ENCODE results near the gene ATG13.
"Not testable (repeated sequence)": the region's sequence is repeated elsewhere in the genome, so short reads cannot be mapped to it uniquely, and the experiment has no call there.

DNA sequence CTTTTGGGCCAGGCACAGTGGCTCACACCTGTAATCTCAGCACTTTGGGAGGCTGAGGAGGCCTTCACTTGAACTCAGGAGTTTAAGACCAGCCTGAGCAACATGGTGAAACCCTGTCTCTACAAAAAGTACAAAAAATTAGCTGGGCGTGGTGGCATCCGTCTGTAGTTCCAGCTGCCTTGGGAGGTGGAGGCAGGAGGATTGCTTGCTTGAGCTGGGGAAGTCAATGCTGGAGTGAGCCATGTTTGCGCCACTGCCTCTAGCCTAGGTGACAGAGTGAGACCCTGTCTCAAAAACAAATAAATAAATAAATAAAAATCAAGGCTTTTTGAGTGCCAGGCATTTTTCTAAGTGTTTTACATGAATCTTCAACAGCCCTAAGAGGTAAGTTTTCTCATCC lies 53.2 kb downstream of the ATG13 start:
- TF ChIP-seq, protein P1, sequence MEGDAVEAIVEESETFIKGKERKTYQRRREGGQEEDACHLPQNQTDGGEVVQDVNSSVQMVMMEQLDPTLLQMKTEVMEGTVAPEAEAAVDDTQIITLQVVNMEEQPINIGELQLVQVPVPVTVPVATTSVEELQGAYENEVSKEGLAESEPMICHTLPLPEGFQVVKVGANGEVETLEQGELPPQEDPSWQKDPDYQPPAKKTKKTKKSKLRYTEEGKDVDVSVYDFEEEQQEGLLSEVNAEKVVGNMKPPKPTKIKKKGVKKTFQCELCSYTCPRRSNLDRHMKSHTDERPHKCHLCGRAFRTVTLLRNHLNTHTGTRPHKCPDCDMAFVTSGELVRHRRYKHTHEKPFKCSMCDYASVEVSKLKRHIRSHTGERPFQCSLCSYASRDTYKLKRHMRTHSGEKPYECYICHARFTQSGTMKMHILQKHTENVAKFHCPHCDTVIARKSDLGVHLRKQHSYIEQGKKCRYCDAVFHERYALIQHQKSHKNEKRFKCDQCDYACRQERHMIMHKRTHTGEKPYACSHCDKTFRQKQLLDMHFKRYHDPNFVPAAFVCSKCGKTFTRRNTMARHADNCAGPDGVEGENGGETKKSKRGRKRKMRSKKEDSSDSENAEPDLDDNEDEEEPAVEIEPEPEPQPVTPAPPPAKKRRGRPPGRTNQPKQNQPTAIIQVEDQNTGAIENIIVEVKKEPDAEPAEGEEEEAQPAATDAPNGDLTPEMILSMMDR (optimal IDR thresholded peaks at IDR 0.05 in 1 of 3, IDR thresholded peaks at IDR 0.05 in 1 of 3, conservative IDR thresholded peaks at IDR 0.05 in 1 of 3; ENCODE audit: extremely low read depth in 1 of 3, insufficient read depth in 2 of 3, low read length in 3 of 3): not testable (repeated sequence)
- TF ChIP-seq EZH2 (IDR thresholded peaks at IDR 0.05; ENCODE audit: low read length): not testable (repeated sequence)

All from keratinocyte (primary cell).